HepG2 (cell line): ENCODE measurements around the gene XPR1. TPM values are rescaled to one million over a fixed set of nuclear protein-coding genes. Genes with fewer than 3 reads are reported as not detected.

Experiments used
- ASH2L ChIP-seq: fragments of 300-600, 200-600 bp; sonication (generic); IDR thresholded peaks from 2 replicates; pipeline ENCODE4 v1.7.0; 2017; ENCODE audit warnings: low read depth, mild to moderate bottlenecking, moderate library complexity, mixed read lengths, low read length; ENCODE audit not compliant: insufficient read length
- DMAP1 ChIP-seq: IDR thresholded peaks from 2 replicates; pipeline ENCODE4 v1.6.1; 2016
- JDP2 ChIP-seq: sonication (generic); formaldehyde crosslinking; IDR thresholded peaks from 2 replicates; pipeline ENCODE4 v1.8.1; 2022; ENCODE audit warnings: missing genetic modification reagents, borderline replicate concordance
- KDM5A ChIP-seq: fragments of 200-600 bp; sonication (generic); IDR thresholded peaks from 2 replicates; pipeline ENCODE4 v1.7.0; 2018; ENCODE audit warnings: antibody characterized with exemption, mild to moderate bottlenecking, low read length, borderline replicate concordance
- MED1 ChIP-seq: sonication (generic); formaldehyde crosslinking; IDR thresholded peaks from 2 replicates; pipeline ENCODE4 v1.4.0; 2020; ENCODE audit warnings: missing genetic modification reagents
- NCOA5 ChIP-seq: sonication (generic); formaldehyde crosslinking; IDR thresholded peaks from 2 replicates; pipeline ENCODE4 v1.4.0; 2020; ENCODE audit warnings: missing genetic modification reagents
- PHF5A ChIP-seq: IDR thresholded peaks from one replicate; pipeline ENCODE4 v1.6.1; 2018; ENCODE audit warnings: low read depth, missing genetic modification reagents; ENCODE audit not compliant: unreplicated experiment
- POLR2G ChIP-seq: fragments of 200-400 bp; formaldehyde crosslinking; IDR thresholded peaks from 2 replicates; pipeline ENCODE4 v1.6.1; 2018; ENCODE audit warnings: mild to moderate bottlenecking, low read depth, low read length, moderate library complexity
- SNAPC2 ChIP-seq: sonication (generic); formaldehyde crosslinking; IDR thresholded peaks from 2 replicates; pipeline ENCODE4 v1.8.1; 2022; ENCODE audit warnings: mild to moderate bottlenecking, missing genetic modification reagents
- TCF12 ChIP-seq, 2 experiments: fragments of 450-650 bp in 1 of 2; sonication (generic) in 1 of 2; formaldehyde crosslinking in 1 of 2; IDR thresholded peaks; 2 replicates each; pipeline versions ENCODE4 v1.6.1 to v1.8.0; 2017 to 2022; ENCODE audit warnings: antibody characterized with exemption in 1 of 2, mild to moderate bottlenecking in 1 of 2, missing genetic modification reagents in 1 of 2, moderate library complexity in 1 of 2
- ZMYM4 ChIP-seq: sonication (generic); formaldehyde crosslinking; IDR thresholded peaks from 2 replicates; pipeline ENCODE4 v1.8.1; 2023; ENCODE audit warnings: mild to moderate bottlenecking, missing genetic modification reagents
- ZNF580 ChIP-seq: IDR thresholded peaks from 2 replicates; pipeline ENCODE4 v1.6.1; 2016; ENCODE audit warnings: low read depth, borderline replicate concordance
- ZNF724P ChIP-seq: sonication (generic); formaldehyde crosslinking; IDR thresholded peaks from 2 replicates; pipeline ENCODE4 v1.8.0; 2022; ENCODE audit warnings: missing genetic modification reagents, borderline replicate concordance
- ZNF772 ChIP-seq: sonication (generic); formaldehyde crosslinking; IDR thresholded peaks from 2 replicates; pipeline ENCODE4 v1.5.0; 2020; ENCODE audit warnings: mild to moderate bottlenecking, missing genetic modification reagents
- ZSCAN20 ChIP-seq: sonication (generic); formaldehyde crosslinking; IDR thresholded peaks from 2 replicates; pipeline ENCODE4 v1.4.0; 2020; ENCODE audit warnings: missing genetic modification reagents, mild to moderate bottlenecking, borderline replicate concordance
- polyA plus RNA-seq, 8 experiments: library from polyadenylated mRNA; depleted of rRNA in 3 of 8; stranded (reverse) in 7 of 8; unstranded in 1 of 8; fragments of >200 nt; fragmentation: Illumina TruSeq in 4 of 8; extraction: Trizol in 4 of 8; gene quantifications; 2 replicates each; pipeline versions ENCODE4 v1.2.1 to v1.2.3, GENCODE V29; 2011 to 2016; ENCODE audit warnings: low read depth in 4 of 8, missing spikeins in 1 of 8, mixed read lengths in 1 of 8; ENCODE audit not compliant: insufficient read depth in 1 of 8
- total RNA-seq, 5 experiments: library from RNA; depleted of rRNA; stranded (reverse); fragments of >200 nt; fragmentation: Illumina TruSeq; extraction: Trizol; gene quantifications; 2 replicates each; pipeline ENCODE4 v1.2.3, GENCODE V29; 2016; ENCODE audit warnings: low read depth in 1 of 5
- TF ChIP-seq, protein P1 (sequence below): sonication (generic); formaldehyde crosslinking; IDR thresholded peaks from 2 replicates; pipeline ENCODE4 v1.4.0; 2020; ENCODE audit warnings: missing genetic modification reagents, borderline replicate concordance
- TF ChIP-seq, protein P2 (sequence below): sonication (generic); formaldehyde crosslinking; IDR thresholded peaks from 2 replicates; pipeline ENCODE4 v1.8.1; 2023; ENCODE audit warnings: mild to moderate bottlenecking, missing genetic modification reagents
- TF ChIP-seq, protein P3 (sequence below): sonication (generic); formaldehyde crosslinking; IDR thresholded peaks from 2 replicates; pipeline ENCODE4 v1.5.0; 2020; ENCODE audit warnings: mild to moderate bottlenecking, missing genetic modification reagents
- TF ChIP-seq, protein P4 (sequence below): IDR thresholded peaks from 2 replicates; pipeline ENCODE4 v1.6.1; 2016; ENCODE audit warnings: mild to moderate bottlenecking

Gene XPR1
- total and polyA plus RNA-seq, 2 of the 13 experiments (the other 11 are each of a cell fraction or from before 2014, with no cell fraction given): 22.3 to 23.6 TPM

GRCh38 chr1:180632326-180633056 lies 669 bp downstream of the XPR1 start (continued):
- TF ChIP-seq KDM5A (peak; percentile 20; the same call in 1 of the 2 replicates), ZSCAN20 (0 out of 2 replicates have a peak, but pooled peaks have one; percentile 29), ZNF772 (CRISPR knock-in tag) (no peak), SNAPC2 (CRISPR knock-in tag) (0 out of 2 replicates have a peak, but pooled peaks have one; percentile 69), DMAP1 (CRISPR knock-in tag) (peak; percentile 49; the same call in 1 of the 2 replicates), NCOA5 (no peak), ZNF580 (CRISPR knock-in tag) (0 out of 2 replicates have a peak, but pooled peaks have one; percentile 21), JDP2 (no peak), ASH2L (peak; percentile 64), TCF12 (IDR thresholded peaks at IDR 0.05) (no peak), TCF12 (CRISPR knock-in tag; IDR thresholded peaks at IDR 0.05) (peak; percentile 54; the same call in 1 of the 2 replicates), ZNF724P (CRISPR knock-in tag) (no peak), MED1 (CRISPR knock-in tag) (0 out of 2 replicates have a peak, but pooled peaks have one; percentile 5), POLR2G (no peak), PHF5A (CRISPR knock-in tag) (no peak), ZMYM4 (CRISPR knock-in tag) (peak; percentile 32; the same call in 1 of the 2 replicates)
- TF ChIP-seq, protein P1, sequence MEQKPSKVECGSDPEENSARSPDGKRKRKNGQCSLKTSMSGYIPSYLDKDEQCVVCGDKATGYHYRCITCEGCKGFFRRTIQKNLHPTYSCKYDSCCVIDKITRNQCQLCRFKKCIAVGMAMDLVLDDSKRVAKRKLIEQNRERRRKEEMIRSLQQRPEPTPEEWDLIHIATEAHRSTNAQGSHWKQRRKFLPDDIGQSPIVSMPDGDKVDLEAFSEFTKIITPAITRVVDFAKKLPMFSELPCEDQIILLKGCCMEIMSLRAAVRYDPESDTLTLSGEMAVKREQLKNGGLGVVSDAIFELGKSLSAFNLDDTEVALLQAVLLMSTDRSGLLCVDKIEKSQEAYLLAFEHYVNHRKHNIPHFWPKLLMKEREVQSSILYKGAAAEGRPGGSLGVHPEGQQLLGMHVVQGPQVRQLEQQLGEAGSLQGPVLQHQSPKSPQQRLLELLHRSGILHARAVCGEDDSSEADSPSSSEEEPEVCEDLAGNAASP (CRISPR knock-in tag): 0 out of 2 replicates have a peak, but pooled peaks have one; percentile 34
- TF ChIP-seq, protein P2, sequence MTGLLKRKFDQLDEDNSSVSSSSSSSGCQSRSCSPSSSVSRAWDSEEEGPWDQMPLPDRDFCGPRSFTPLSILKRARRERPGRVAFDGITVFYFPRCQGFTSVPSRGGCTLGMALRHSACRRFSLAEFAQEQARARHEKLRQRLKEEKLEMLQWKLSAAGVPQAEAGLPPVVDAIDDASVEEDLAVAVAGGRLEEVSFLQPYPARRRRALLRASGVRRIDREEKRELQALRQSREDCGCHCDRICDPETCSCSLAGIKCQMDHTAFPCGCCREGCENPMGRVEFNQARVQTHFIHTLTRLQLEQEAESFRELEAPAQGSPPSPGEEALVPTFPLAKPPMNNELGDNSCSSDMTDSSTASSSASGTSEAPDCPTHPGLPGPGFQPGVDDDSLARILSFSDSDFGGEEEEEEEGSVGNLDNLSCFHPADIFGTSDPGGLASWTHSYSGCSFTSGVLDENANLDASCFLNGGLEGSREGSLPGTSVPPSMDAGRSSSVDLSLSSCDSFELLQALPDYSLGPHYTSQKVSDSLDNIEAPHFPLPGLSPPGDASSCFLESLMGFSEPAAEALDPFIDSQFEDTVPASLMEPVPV (CRISPR knock-in tag): peak; percentile 24; the same call in 1 of the 2 replicates
- TF ChIP-seq, protein P3, sequence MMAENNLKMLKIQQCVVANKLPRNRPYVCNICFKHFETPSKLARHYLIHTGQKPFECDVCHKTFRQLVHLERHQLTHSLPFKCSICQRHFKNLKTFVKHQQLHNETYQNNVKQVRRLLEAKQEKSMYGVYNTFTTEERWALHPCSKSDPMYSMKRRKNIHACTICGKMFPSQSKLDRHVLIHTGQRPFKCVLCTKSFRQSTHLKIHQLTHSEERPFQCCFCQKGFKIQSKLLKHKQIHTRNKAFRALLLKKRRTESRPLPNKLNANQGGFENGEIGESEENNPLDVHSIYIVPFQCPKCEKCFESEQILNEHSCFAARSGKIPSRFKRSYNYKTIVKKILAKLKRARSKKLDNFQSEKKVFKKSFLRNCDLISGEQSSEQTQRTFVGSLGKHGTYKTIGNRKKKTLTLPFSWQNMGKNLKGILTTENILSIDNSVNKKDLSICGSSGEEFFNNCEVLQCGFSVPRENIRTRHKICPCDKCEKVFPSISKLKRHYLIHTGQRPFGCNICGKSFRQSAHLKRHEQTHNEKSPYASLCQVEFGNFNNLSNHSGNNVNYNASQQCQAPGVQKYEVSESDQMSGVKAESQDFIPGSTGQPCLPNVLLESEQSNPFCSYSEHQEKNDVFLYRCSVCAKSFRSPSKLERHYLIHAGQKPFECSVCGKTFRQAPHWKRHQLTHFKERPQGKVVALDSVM (CRISPR knock-in tag): no peak
- TF ChIP-seq, protein P4, sequence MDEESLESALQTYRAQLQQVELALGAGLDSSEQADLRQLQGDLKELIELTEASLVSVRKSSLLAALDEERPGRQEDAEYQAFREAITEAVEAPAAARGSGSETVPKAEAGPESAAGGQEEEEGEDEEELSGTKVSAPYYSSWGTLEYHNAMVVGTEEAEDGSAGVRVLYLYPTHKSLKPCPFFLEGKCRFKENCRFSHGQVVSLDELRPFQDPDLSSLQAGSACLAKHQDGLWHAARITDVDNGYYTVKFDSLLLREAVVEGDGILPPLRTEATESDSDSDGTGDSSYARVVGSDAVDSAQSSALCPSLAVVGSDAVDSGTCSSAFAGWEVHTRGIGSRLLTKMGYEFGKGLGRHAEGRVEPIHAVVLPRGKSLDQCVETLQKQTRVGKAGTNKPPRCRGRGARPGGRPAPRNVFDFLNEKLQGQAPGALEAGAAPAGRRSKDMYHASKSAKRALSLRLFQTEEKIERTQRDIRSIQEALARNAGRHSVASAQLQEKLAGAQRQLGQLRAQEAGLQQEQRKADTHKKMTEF: peak; percentile 66; the same call in 1 of the 2 replicates
